Activated naive CD4-positive, alpha-beta T cell treated with anti-CD3 and anti-CD28 coated beads, Interleukin-2, amount 10 ng/mL, durations not matched to agents 7 days and 5 days (primary cell): ENCODE data around the gene LCLAT1.

ENCODE experiments used
- CTCF ChIA-PET: fragments of 350-600 bp; sonication (Branson Sonifier 250); formaldehyde crosslinking; loops from one replicate; lab custom pipeline; 2021; ENCODE audit warnings: antibody characterized with exemption; lab: Charles Lee
- DNase-seq: peaks from one replicate; pipeline ENCODE4 v3.0.0-alpha.2; 2020
- H3K27ac Mint-ChIP-seq: one replicate; pipeline ENCODE4 v1.8.0; 2021; ENCODE audit warnings: mild to moderate bottlenecking, moderate library complexity, mixed read lengths
- H3K27me3 Mint-ChIP-seq: one replicate; pipeline ENCODE4 v1.8.0; 2021; ENCODE audit warnings: mild to moderate bottlenecking, mixed read lengths
- H3K36me3 Mint-ChIP-seq: one replicate; pipeline ENCODE4 v1.8.0; 2021; ENCODE audit warnings: mixed read lengths
- H3K4me1 Mint-ChIP-seq: one replicate; pipeline ENCODE4 v1.8.0; 2021; ENCODE audit warnings: mixed read lengths
- H3K4me3 Mint-ChIP-seq: one replicate; pipeline ENCODE4 v1.8.0; 2021; ENCODE audit warnings: mild to moderate bottlenecking, moderate library complexity, mixed read lengths
- H3K9me3 Mint-ChIP-seq: one replicate; pipeline ENCODE4 v1.8.0; 2021; ENCODE audit warnings: mixed read lengths

Gene LCLAT1

DNA sequence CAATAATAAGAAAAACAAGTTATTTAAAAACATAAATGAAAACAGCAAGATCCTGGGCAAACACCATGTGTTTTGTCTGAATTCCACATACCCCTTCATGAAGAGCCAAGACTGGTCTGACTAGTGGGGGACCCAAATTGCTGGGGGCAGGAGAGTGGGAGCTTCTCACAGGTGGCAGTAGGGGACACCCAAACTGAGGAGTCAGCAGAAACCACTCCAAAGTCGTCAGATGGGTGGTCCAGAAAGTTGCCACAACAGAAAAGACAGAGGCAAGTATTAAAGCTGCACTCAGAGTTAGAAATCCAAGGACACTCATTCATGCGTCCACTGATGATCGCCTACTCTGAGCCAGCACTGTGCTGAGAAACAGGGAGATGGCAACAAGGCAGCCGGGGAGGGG, 12.3 kb upstream of the LCLAT1 start:
- Mint-ChIP-seq H3K27ac (no peak overlapping the region), H3K27me3 (peaks cover 5% of the 10 kb centered on the region), H3K36me3 (no peaks in the 10 kb centered on the region), H3K4me1 (peaks cover 8% of the 10 kb centered on the region), H3K4me3 (no peak overlapping the region), H3K9me3 (no peaks in the 10 kb centered on the region)
- CTCF ChIA-PET = interaction anchor here (0.6 kb wide), 1 partner anchor 164 kb away, joined by 3 read pairs; no protein-coding TSS in a partner anchor
- no peak for DNase-seq

DNA sequence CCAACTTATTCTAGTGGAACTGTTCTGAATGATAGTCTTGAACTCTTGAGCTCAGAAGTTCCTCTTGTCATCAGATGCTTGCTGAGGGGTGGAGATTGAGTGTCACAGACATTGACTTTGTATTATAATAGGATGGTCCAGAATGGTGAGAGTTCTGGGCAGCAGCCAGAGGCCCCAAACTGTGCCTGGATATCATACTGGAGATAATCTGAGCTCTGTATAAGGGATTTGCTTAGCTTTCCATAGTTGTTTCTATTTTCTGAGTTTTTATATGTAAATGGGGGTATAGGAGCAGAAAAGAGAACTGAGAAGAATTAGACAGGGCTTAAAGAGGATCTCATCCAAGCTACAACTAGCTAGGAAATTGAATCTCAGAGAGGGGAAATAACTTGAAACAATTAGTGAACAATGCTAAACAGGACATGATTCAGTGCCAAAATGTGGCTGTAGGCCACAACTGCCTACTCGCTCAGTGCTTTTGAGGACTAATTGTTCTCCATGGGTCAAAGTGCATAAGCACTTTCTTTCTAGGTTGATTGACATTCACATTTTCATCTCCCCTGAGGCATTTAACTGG, 10.1 kb upstream of the LCLAT1 start:
- CTCF ChIA-PET = interaction anchor here (0.6 to 1.3 kb wide), 3 partner anchors 9 to 272 kb away, joined by 3 to 4 read pairs (median 3); no protein-coding TSS in a partner anchor

DNA sequence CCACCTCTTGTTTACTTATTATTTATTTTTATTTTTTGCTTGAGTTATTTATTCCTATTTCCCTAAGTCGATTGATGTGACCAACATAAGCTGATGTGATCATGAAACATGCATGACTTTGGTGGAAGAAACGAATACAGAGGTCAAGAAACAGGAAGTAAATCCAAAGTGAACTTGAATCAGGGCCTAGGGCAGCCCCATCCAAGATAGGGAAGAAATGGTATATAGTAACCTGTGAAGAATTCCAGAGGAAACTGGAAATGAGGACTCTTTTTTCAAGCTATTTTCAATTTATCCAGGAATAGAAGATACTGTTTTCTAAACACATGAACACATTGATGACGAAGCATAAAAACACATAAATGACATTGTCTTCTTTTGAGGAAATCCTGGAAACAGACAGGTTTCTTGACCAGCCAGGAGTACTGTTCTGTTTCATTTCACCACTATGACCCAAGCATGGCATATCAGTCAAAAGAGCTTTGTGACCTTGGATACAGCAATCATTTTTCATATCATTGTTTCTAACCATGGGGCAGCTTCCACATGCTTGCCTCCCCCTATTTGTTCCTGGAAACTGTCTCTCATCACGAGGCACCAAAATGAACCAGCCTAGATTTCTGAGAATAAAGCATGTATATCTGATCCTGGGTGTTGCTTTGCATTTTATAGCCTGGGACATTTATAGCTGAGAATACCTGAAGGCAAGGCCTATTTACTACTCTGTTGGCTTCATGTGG, 9.1 kb upstream of the LCLAT1 start:
- peaks cover 5% of the 10 kb centered on the region for H3K27me3 Mint-ChIP-seq
- H3K4me1 Mint-ChIP-seq = peaks cover 14% of the 10 kb centered on the region
- no peak overlapping the region for H3K27ac Mint-ChIP-seq
- no peaks in the 10 kb centered on the region for H3K36me3 Mint-ChIP-seq
- H3K4me3 Mint-ChIP-seq = no peak overlapping the region
- no peaks in the 10 kb centered on the region for H3K9me3 Mint-ChIP-seq
- no peak for DNase-seq
- CTCF ChIA-PET = interaction anchor here (1.3 kb wide), 1 partner anchor 229 kb away, joined by 3 read pairs; no protein-coding TSS in a partner anchor

More for the DNA sequence above, 10.1 kb upstream of the LCLAT1 start:
- no peak overlapping the region for H3K4me3 Mint-ChIP-seq
- H3K36me3 Mint-ChIP-seq = no peaks in the 10 kb centered on the region
- H3K9me3 Mint-ChIP-seq = no peaks in the 10 kb centered on the region
- H3K27me3 Mint-ChIP-seq = peaks cover 5% of the 10 kb centered on the region
- no peak overlapping the region for H3K27ac Mint-ChIP-seq
- DNase-seq = no peak
- peaks cover 14% of the 10 kb centered on the region for H3K4me1 Mint-ChIP-seq

DNA sequence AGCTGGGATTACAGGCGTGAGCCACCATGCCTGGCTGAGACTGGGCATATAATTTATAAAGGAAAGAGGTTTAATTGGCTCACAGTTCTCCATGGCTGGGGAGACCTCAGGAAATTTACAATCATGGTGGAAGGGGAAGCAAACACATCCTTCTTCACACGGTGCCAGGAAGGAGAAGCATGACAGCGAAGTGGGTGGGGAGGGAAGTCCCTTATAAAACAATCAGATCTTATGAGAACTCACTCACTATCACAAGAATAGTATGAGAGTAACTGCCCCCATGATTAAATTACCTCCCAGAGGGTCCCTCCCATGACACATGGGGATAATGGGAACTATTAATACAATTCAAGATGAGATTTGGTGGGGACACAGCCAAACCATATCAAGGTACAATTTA, 7.8 kb upstream of the LCLAT1 start:
- Mint-ChIP-seq H3K27me3 (peaks cover 4% of the 10 kb centered on the region), H3K36me3 (no peaks in the 10 kb centered on the region), H3K27ac (no peak overlapping the region), H3K9me3 (no peaks in the 10 kb centered on the region), H3K4me1 (peaks cover 14% of the 10 kb centered on the region), H3K4me3 (no peak overlapping the region)
- no peak for DNase-seq
- CTCF ChIA-PET = no interaction called here

DNA sequence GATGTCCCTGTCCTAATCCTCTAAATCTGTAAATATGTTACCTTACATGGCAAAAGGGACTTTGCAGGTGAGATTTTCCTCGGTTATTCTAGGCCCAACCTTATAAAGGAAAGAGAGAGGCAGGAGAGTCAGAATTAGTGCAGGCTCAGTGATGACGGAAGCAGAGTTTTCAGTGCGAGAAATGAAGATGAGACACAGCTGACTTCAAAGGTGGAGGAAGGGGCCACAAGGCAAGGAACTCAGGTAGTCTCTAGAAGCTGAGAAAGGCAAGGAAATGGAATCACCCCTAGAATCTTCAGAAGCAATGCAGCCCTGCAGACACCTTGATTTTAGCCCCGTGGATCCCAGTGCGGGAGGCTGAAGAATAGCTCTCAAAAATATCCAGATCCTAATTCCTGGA, 7.2 kb upstream of the LCLAT1 start:
- Mint-ChIP-seq H3K4me3 (no peak overlapping the region), H3K4me1 (peaks cover 14% of the 10 kb centered on the region), H3K9me3 (no peaks in the 10 kb centered on the region), H3K27me3 (peaks cover 4% of the 10 kb centered on the region), H3K36me3 (no peaks in the 10 kb centered on the region), H3K27ac (no peak overlapping the region)
- no peak for DNase-seq
- CTCF ChIA-PET = no interaction called here

DNA sequence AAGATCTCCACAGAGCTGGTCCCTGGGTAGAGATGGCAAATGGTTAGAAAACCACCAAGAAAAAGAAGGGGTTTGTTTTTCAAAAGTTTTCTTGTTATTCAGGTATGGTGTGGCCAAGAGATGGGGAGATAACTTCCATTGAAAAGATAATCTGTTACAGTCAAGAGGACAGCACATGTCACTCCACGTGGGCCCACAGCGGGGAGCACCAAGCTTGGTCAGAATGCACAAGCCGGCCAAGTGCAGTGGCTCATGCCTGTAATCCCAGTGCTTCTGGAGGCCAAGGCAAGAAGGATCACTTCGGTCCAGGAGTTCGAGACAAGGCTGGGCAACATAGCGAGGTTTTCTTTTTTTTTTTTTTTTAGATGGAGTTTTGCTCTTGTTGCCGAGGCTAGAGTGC, 6.0 kb upstream of the LCLAT1 start:
- peaks cover 14% of the 10 kb centered on the region for H3K4me1 Mint-ChIP-seq
- H3K27ac Mint-ChIP-seq = no peak overlapping the region
- DNase-seq = no peak
- H3K36me3 Mint-ChIP-seq = no peaks in the 10 kb centered on the region
- H3K4me3 Mint-ChIP-seq = no peak overlapping the region
- H3K9me3 Mint-ChIP-seq = no peaks in the 10 kb centered on the region
- H3K27me3 Mint-ChIP-seq = peaks cover 4% of the 10 kb centered on the region
- CTCF ChIA-PET = no interaction called here

DNA sequence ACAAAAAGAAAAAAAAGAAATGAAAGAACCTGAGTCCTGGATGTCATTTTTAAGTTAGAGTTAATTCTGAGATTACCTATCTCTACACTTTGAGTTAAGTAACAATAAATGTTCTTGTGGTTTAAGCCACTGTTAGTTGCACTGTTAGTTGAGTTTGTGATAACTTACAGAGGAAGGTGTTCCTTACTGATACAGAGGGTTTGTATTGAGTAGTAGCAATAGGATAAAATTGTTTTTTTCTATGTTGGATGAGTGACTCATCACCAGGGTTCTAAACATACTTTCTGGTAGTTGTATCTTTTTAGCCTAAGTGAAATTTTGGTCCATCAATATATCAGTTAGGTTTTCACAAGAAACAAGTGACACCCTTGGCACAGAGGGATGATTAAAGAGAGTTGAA, 4.0 kb upstream of the LCLAT1 start:
- Mint-ChIP-seq H3K4me3 (no peak overlapping the region), H3K36me3 (no peaks in the 10 kb centered on the region), H3K9me3 (no peaks in the 10 kb centered on the region), H3K4me1 (peaks cover 28% of the 10 kb centered on the region), H3K27me3 (peaks cover 4% of the 10 kb centered on the region), H3K27ac (no peak overlapping the region)
- CTCF ChIA-PET = no interaction called here
- DNase-seq = no peak

DNA sequence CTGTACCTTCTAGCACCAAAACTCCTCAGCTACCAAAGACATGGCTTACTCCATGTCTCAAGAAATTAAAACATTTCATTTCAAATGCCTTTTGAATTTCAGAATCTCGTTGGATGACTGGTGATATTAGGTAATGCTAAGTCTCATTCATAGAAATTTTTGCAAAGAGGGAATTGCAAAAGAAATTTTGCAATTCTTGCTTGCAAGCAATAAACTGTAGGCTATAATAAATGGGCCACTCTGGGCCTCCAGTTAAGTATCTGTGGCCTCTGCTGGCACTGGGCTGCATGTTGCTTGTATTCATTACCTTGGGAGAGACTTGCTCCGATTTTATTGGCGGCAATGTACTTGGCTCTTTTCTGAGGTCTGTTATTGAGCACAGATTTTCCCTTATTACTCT, 2.8 kb upstream of the LCLAT1 start:
- Mint-ChIP-seq H3K9me3 (no peaks in the 10 kb centered on the region), H3K4me3 (no peak overlapping the region), H3K36me3 (peaks cover 3% of the 10 kb centered on the region), H3K27me3 (peaks cover 4% of the 10 kb centered on the region), H3K27ac (no peak overlapping the region), H3K4me1 (peaks cover 35% of the 10 kb centered on the region)
- DNase-seq = no peak
- CTCF ChIA-PET = interaction anchor here (0.6 kb wide), 1 partner anchor 79 kb away, joined by 3 read pairs; no protein-coding TSS in a partner anchor

DNA sequence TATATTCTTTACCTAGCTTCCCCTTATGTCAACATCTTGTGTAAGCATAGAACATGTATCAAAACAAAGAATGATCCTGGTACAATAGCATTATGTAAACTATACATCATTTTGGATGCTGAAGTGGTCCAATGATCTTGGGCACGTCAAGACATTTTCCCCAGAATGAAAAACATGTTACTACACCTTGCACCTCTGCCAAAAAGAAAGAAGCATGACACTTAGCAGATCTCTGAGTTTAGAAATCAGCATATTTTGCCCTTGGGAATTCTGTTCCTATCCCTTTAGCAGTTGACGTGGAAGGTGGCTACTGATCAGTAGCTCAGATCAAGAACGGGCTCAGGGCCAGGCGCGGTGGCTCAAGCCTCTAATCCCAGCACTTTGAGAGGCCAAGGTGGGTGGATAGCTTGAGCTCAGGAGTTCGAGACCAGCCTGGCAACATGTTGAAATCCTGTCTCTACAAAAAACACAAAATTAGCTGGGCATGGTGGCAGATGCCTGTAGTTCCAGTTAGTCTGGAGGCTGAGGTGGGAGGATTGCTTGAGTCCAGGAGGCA, 1.7 kb upstream of the LCLAT1 start:
- peaks cover 28% of the 10 kb centered on the region for H3K4me1 Mint-ChIP-seq
- H3K27ac Mint-ChIP-seq = no peak overlapping the region
- no peak for DNase-seq
- no peaks in the 10 kb centered on the region for H3K9me3 Mint-ChIP-seq
- CTCF ChIA-PET = interaction anchor here (0.6 to 1.5 kb wide), 2 partner anchors 23 to 206 kb away, joined by 4 to 5 read pairs; no protein-coding TSS in a partner anchor
- peaks cover 4% of the 10 kb centered on the region for H3K27me3 Mint-ChIP-seq
- no peak overlapping the region for H3K4me3 Mint-ChIP-seq
- H3K36me3 Mint-ChIP-seq = peaks cover 7% of the 10 kb centered on the region

DNA sequence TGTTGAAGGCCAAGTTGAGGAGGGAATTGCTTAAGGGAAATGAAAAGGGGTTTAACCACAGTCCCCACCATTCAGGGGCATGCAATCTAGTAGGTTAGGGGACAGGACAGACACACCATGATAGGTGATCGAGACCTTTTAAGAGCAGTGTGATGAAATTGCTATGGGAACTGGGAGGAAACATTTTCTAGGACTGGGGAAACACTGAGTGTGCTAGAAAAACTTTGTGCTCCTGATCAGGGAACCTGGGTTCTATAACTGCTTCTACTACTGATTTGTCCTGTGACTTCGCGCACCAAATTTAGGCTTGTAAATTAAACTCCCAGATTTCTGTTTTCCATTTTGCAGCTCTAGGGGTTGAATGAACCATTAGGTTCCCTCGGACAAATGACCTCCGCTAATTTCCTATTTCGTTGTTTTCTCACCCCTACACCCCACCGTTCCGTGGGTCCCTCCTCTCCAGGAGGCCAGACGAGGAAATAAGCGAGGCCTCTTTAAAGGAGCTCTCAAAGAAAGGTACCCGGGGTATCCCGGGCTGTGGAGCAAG, 371 bp upstream of the LCLAT1 start:
- no peaks in the 10 kb centered on the region for H3K9me3 Mint-ChIP-seq
- peaks cover 28% of the 10 kb centered on the region for H3K4me1 Mint-ChIP-seq
- H3K36me3 Mint-ChIP-seq = peaks cover 11% of the 10 kb centered on the region
- CTCF ChIA-PET = interaction anchor here (1.2 to 1.5 kb wide), 3 partner anchors 22 to 207 kb away, joined by 5 to 8 read pairs (median 5); no protein-coding TSS in a partner anchor
- DNase-seq = no peak
- peak overlapping the region; percentile 94 for H3K27ac Mint-ChIP-seq
- peaks cover 4% of the 10 kb centered on the region for H3K27me3 Mint-ChIP-seq
- H3K4me3 Mint-ChIP-seq = peak overlapping the region; percentile 95

DNA sequence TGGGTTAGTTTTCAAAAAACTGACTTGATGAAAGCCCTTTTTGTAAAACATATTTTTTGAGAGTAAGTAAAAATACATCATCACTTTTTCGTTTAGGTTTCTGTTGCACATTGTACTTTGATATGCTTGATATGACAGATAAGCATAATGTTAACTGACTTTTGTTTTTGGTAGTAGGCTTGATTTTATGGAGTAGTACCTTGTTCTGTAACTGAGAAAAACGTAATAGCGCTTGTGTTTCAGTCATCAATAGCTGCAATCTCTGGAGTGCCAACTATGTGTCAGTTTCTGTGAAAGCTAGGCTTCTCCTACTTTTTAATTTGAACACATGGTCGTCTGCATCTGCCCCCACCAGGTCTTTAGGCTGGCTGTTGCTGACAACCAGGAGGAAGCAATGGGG, 1.3 kb downstream of the LCLAT1 start:
- no peak for DNase-seq
- H3K27ac Mint-ChIP-seq = peak overlapping the region; percentile 37
- H3K4me3 Mint-ChIP-seq = peak overlapping the region; percentile 95
- H3K9me3 Mint-ChIP-seq = no peaks in the 10 kb centered on the region
- peaks cover 4% of the 10 kb centered on the region for H3K27me3 Mint-ChIP-seq
- H3K36me3 Mint-ChIP-seq = peaks cover 11% of the 10 kb centered on the region
- CTCF ChIA-PET = interaction anchor here (0.6 kb wide), 1 partner anchor 384 kb away, joined by 3 read pairs; no protein-coding TSS in a partner anchor
- H3K4me1 Mint-ChIP-seq = peaks cover 28% of the 10 kb centered on the region

DNA sequence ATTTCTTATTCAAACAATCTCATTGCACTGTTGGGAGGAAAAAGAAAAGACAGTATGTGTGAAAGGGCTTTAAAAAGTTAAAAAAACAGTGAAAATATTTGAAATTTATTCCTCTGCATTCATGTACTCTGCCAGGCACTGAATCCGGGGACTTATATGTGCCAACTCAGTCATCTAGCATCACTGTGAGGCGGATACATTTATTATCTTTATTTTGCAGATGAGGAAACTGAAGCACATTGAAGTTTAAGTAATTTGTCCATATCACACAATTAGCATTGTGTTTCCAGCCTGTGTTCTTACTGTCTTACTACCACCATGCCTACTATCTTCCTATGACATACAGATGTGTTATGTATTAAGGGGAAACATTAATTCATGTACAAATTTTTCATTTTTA, 1.8 kb downstream of the LCLAT1 start:
- no peak for DNase-seq
- CTCF ChIA-PET = interaction anchor here (0.6 kb wide), 1 partner anchor 383 kb away, joined by 3 read pairs; no protein-coding TSS in a partner anchor
- Mint-ChIP-seq H3K4me3 (peak overlapping the region; percentile 95), H3K4me1 (peaks cover 28% of the 10 kb centered on the region), H3K27ac (no peak overlapping the region), H3K36me3 (peaks cover 11% of the 10 kb centered on the region), H3K9me3 (no peaks in the 10 kb centered on the region), H3K27me3 (no peaks in the 10 kb centered on the region)

DNA sequence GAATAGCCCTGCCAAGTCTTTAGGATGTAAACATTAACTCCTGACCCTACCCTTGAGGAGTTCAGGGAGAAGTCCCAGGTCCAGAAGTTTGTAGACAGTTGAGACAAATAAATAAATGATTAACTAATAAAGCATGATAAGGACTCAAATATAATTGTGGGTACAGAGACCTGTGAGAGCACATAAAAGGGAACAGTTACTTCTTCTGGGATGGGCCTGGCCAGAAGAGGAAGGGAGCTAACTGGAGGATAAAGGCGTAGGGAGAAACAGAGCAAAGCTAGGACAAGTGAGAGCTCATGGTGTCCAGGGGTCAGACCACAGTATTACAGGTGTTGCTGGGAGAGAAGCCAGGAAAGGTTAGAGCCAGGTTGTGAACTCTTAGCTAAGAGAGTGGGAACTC, 3.0 kb downstream of the LCLAT1 start:
- no peak for DNase-seq
- Mint-ChIP-seq H3K4me3 (no peak overlapping the region), H3K27me3 (no peaks in the 10 kb centered on the region), H3K36me3 (peaks cover 11% of the 10 kb centered on the region), H3K4me1 (peaks cover 28% of the 10 kb centered on the region), H3K9me3 (no peaks in the 10 kb centered on the region), H3K27ac (no peak overlapping the region)
- CTCF ChIA-PET = interaction anchor here (1.2 kb wide), 1 partner anchor 241 kb away, joined by 3 read pairs; no protein-coding TSS in a partner anchor

DNA sequence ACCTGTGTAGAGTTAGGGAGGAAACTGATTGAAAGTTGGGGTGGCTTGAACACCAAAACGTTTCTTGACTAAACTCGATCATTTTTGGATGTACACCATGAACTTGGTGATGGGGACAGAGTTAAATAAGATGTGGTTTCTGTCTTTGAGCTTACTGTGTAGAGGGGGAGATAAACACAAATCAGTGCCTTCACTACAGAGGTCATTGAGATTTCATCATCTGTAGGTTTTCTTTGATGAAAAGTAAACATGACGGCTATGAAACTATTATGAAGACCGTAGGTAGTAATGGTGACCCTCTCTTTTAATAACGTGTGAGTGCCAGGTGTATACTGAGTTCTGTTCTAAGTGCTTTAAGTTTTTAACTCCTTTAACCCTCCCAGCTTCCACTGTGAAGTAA, 6.5 kb downstream of the LCLAT1 start:
- peaks cover 13% of the 10 kb centered on the region for H3K4me1 Mint-ChIP-seq
- no peak overlapping the region for H3K27ac Mint-ChIP-seq
- CTCF ChIA-PET = no interaction called here

More for the DNA sequence above, 6.5 kb downstream of the LCLAT1 start:
- peaks cover 16% of the 10 kb centered on the region for H3K36me3 Mint-ChIP-seq
- no peak overlapping the region for H3K4me3 Mint-ChIP-seq
- no peaks in the 10 kb centered on the region for H3K9me3 Mint-ChIP-seq
- H3K27me3 Mint-ChIP-seq = no peaks in the 10 kb centered on the region
- no peak for DNase-seq
